GM19193 (cell line): ENCODE measurements around the gene FAU.

Source experiments
- POLR2A ChIP-seq: IDR thresholded peaks from 4 replicates; pipeline ENCODE4 v1.6.1; 2011; ENCODE audit not compliant: insufficient read depth, insufficient read length; ENCODE audit errors: extremely low read depth

FAU gene

GRCh38 chr11:65085446-65085845, 36.5 kb downstream of the FAU start:
- TF ChIP-seq POLR2A = no peak

GRCh38 chr11:65084598-65085375, 37.1 kb downstream of the FAU start:
- no peak for TF ChIP-seq POLR2A

- TF ChIP-seq POLR2A = peak; percentile 81
Measured at GRCh38 chr11:65083834-65084597, 37.9 kb downstream of the FAU start, which contains the start of the genes CDCA5 and ZFPL1. CDCA5 (minus strand) TSS chr11:65084040; CDS start chr11:65083978, 62 bp downstream. ZFPL1 (plus strand) TSS chr11:65084222; CDS start chr11:65084699, 477 bp downstream.

- no peak for TF ChIP-seq POLR2A
Measured at GRCh38 chr11:65083134-65083833, 38.6 kb downstream of the FAU start.

GRCh38 chr11:65078786-65079342, 43.1 kb downstream of the FAU start:
- TF ChIP-seq POLR2A = peak; percentile 17

GRCh38 chr11:65078151-65078550, 43.8 kb downstream of the FAU start:
- no peak for TF ChIP-seq POLR2A

- no peak for TF ChIP-seq POLR2A
Measured at GRCh38 chr11:65077451-65077850, 44.5 kb downstream of the FAU start.

- TF ChIP-seq POLR2A = no peak
Measured at GRCh38 chr11:65072631-65072966, 49.3 kb downstream of the FAU start.

- TF ChIP-seq POLR2A = no peak
Measured at GRCh38 chr11:65071907-65072630, 49.9 kb downstream of the FAU start.
